G401 (cell line): ENCODE measurements around the gene DAPK3. TPM values are rescaled to one million over a fixed set of nuclear protein-coding genes. Genes with fewer than 3 reads are reported as not detected.

Source experiments
- DNase-seq: peaks from one replicate; pipeline ENCODE4 v3.0.0-alpha.2; 2015; ENCODE audit warnings: low spot score
- in situ Hi-C: cut with HindIII; loops from 2 replicates; pipeline ENCODE4 v1.10.0; 2016; ENCODE audit warnings: low sequenced_read_pairs, mixed read lengths
- total RNA-seq: library from RNA; depleted of rRNA; stranded (reverse); fragments of >200 nt; shearing (Covaris generic); gene quantifications from 2 replicates; pipeline ENCODE4 v1.2.3, GENCODE V29; 2014; rRNA removed

The DAPK3 gene
- total RNA-seq, 1 experiment from 2014 or later: 247 TPM

- no peak for DNase-seq
- in situ Hi-C loops: no loop called here
Measured at GRCh38 chr19:3936506-3937442, 34.1 kb downstream of the DAPK3 start.

DNA sequence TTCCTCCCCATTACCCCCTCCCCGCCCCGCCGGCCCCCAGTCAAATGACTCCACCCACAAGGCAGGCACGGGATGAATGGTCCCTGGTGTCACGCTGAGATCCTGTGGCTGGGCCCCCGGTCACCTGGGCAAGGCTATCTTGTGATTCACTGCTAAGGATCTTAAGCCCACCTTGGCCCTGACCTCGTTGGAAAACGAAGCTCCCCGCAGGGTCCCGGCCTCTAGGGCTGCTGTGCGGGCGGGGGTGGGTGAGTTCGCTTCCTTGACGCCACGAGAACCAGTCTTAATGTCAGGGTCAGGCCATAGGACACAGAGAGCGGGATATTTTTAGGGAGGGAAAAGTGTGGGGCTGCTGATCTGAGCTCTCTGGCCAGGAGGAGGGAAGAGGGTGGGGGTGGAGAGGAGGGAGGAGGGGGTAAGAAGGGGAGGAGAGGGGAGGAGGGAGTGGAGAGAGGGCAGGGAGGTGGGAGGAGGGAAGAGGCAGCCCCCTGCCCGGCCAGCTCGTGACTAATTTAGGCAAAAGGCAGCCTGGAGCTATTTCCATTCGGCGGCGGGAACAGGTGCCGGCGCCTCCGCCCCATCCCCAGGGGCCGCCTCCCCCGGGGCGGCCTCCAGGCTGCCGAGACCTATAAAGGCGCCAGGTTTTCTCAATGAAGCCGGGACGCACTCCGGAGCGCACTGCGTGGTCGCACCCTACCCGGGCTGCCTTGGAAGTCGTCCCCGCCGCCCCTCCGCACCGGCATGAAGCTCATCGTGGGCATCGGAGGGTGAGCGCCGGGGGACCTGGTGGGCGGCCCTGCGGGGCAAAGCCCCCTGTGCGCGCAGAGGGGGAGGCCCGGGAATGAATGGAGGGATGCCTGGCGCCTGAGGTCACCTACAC is 37.7 kb downstream of the DAPK3 start, which contains the start of gene NMRK2:
Gene NMRK2, plus strand, starts transcription at position 139 of the 880 bp plus-strand sequence. Its CDS starts 603 bp downstream, at position 742.
- DNase-seq: no peak

DNA sequence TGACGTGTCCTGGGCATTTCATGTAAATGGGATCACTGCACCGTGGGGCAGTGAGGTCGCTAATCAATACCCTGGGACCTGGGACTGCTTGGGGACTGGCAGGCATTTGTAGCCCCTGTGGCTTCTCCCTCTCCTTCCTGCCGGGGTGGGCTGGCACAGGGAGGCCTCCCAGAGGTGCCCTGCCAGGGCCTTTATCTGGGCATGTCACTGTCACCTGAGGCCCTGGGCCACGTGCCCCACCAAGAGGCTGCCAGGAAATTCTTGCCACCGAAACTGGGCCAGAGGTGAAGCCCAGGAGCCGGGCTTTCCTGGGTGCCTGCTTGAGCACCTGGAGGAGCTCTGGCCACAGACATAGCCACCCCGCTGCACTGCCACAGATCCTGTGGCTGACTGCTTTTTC is 39.9 kb downstream of the DAPK3 start:
- no peak for DNase-seq

More for the DNA sequence above, 37.7 kb downstream of the DAPK3 start, which contains the start of gene NMRK2:
- in situ Hi-C loops: no loop called here

DNA sequence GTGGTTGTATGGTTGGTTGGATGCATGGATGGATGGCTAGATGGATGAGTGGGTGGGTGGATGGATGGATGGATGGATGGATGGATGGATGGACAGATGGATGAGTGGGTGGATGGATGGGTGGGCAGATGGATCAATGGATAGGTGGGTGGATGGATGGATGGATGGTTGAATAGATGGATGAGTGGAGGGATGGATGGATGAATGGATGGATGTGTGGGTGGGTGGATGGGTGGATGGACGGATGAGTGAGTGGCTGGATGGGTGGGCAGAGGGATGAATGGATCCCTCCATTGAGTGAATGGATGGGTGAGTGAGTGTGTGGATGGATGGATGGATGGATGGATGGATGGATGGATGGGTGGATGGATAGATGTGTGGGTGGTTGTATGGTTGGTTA is 47.0 kb downstream of the DAPK3 start:
- in situ Hi-C loops: no loop called here
- no peak for DNase-seq

More for the DNA sequence above, 39.9 kb downstream of the DAPK3 start:
- in situ Hi-C loops: no loop called here

GRCh38 chr19:3923096-3923758 is 47.7 kb downstream of the DAPK3 start:
- in situ Hi-C loops: no loop called here
- DNase-seq: no peak

DNA sequence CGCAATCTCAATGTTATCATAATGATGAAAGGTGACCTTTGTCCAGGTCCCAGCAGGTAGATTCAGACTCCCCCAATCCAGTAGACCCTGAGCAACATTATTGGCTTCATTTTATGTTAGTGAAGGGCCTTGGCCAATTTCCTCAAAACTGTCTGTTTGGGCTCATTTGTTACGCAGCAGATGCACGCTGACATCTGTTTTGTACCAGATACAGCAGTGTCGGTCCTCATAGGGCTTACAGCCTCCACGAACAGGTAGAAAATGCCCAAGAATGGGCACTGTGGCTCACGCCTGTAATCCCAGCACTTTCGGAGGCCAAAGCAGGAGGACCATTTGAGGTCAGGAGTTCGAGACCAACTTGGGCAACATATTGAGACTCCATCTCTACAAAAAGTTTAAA is 51.1 kb downstream of the DAPK3 start:
- in situ Hi-C loops: no loop called here
- DNase-seq: no peak

GRCh38 chr19:3916033-3916432 is 54.9 kb downstream of the DAPK3 start:
- no peak for DNase-seq
- in situ Hi-C loops: no loop called here

GRCh38 chr19:3914199-3914598 is 56.7 kb downstream of the DAPK3 start:
- no peak for DNase-seq
- in situ Hi-C loops: no loop called here

- in situ Hi-C loops: no loop called here
- DNase-seq: no peak
Measured at GRCh38 chr19:3910105-3910504, 60.8 kb downstream of the DAPK3 start.

Other genes starting within 250 kb of the DAPK3 start
- gene APBA3, start 209.4 kb downstream of the DAPK3 start, total RNA-seq: 18.2 and 27.1 TPM in 2 replicates
- 60.7 and 66.3 TPM in 2 replicates for gene MRPL54, start 208.4 kb downstream of the DAPK3 start, total RNA-seq
- gene RAX2, start 198.9 kb downstream of the DAPK3 start, total RNA-seq: 0.37 TPM in 1 of 2 replicates, not detected in the other
- 18.5 and 31.4 TPM in 2 replicates for gene MATK, start 184.7 kb downstream of the DAPK3 start, total RNA-seq
- 22.5 and 49.8 TPM in 2 replicates for gene ZFR2, start 102.1 kb downstream of the DAPK3 start, total RNA-seq
- gene ATCAY, start 90.4 kb downstream of the DAPK3 start, total RNA-seq: 0.18 and 0.44 TPM in 2 replicates
- gene NMRK2, start 38.0 kb downstream of the DAPK3 start, total RNA-seq: 22.0 and 27.8 TPM in 2 replicates
- gene EEF2, start 14.4 kb upstream of the DAPK3 start, total RNA-seq: 2,932 and 3,263 TPM in 2 replicates
- gene PIAS4, start 36.6 kb upstream of the DAPK3 start, total RNA-seq: 24.7 and 45.7 TPM in 2 replicates
- 12.8 and 13.3 TPM in 2 replicates for gene ZBTB7A, start 95.8 kb upstream of the DAPK3 start, total RNA-seq
- 370 and 376 TPM in 2 replicates for gene MAP2K2, start 153.0 kb upstream of the DAPK3 start, total RNA-seq
- not detected in 2 replicates for gene CREB3L3, start 182.5 kb upstream of the DAPK3 start, total RNA-seq
- 17.2 and 21.8 TPM in 2 replicates for gene SIRT6, start 211.5 kb upstream of the DAPK3 start, total RNA-seq
- 3.8 and 4.4 TPM in 2 replicates for gene ANKRD24, start 211.6 kb upstream of the DAPK3 start, total RNA-seq